Gastroesophageal sphincter (tissue), 3 donors: Measurements from ENCODE around the gene CTNNA2.

ENCODE experiments used
- EP300 ChIP-seq: sonication (generic); formaldehyde crosslinking; IDR thresholded peaks from one replicate; pipeline ENCODE4 v1.6.1; 2017; ENCODE audit warnings: antibody characterized with exemption, mild to moderate bottlenecking
- POLR2A ChIP-seq, 2 donors: fragments of 450-650 bp; IDR thresholded peaks; one replicate each; pipeline ENCODE4 v1.6.1; 2017; ENCODE audit warnings: antibody characterized with exemption in 2 of 2, mild to moderate bottlenecking in 2 of 2, moderate library complexity in 1 of 2
- TF ChIP-seq, protein P1 (sequence below), 4 experiments: fragments of 200-600 bp in 2 of 4; fragments of 450-650 bp in 2 of 4; sonication (generic) in 1 of 4; IDR thresholded peaks; one replicate each; pipeline ENCODE4 v1.5.1; 2017 to 2019; ENCODE audit warnings: antibody characterized with exemption in 4 of 4, mild to moderate bottlenecking in 2 of 4, moderate library complexity in 2 of 4

DNA sequence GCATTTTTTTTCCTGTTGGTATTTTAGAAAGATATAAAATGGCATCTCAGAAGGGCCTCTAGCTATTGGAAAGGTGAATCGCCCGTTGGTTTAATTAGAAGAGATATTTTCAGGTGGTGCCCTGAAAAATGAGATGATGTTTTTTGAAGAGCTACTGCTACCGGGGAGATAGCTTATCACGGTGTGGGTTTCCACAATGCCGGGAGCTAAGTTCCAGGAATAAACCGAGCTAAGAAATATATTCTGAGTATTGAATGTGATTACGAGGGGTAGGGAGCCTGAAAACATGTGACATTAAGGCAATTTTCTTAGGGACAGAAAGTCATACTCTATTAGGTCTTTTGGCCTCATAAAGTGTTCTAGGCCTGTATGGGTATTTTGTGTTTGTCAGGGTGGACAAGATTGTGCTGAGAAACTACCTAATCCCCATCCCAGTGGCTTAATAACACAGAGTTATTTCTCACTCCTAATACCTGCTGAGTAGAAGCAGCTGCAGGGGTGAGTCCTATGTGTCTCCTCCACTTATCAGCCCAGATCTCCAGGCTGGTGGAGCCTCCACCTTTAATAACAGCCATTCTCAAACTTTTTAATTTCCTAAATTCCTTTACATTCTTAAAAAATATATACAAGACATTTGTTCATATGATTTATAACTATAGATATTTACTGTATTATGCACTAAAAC is 641.5 kb downstream of the CTNNA2 start:
- TF ChIP-seq EP300 = no peak
- TF ChIP-seq POLR2A (IDR thresholded peaks at IDR 0.05) = no peak
- TF ChIP-seq, protein P1, sequence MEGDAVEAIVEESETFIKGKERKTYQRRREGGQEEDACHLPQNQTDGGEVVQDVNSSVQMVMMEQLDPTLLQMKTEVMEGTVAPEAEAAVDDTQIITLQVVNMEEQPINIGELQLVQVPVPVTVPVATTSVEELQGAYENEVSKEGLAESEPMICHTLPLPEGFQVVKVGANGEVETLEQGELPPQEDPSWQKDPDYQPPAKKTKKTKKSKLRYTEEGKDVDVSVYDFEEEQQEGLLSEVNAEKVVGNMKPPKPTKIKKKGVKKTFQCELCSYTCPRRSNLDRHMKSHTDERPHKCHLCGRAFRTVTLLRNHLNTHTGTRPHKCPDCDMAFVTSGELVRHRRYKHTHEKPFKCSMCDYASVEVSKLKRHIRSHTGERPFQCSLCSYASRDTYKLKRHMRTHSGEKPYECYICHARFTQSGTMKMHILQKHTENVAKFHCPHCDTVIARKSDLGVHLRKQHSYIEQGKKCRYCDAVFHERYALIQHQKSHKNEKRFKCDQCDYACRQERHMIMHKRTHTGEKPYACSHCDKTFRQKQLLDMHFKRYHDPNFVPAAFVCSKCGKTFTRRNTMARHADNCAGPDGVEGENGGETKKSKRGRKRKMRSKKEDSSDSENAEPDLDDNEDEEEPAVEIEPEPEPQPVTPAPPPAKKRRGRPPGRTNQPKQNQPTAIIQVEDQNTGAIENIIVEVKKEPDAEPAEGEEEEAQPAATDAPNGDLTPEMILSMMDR (IDR thresholded peaks at IDR 0.05) = no peak
